Neural cell (in vitro differentiated cells): ENCODE data around the gene RGS12. TPM values are rescaled to one million over a fixed set of nuclear protein-coding genes. Genes with fewer than 3 reads are reported as not detected.

Experiments
- H2AFZ ChIP-seq: fragments of 200-600, 300-800 bp; sonication (generic), shearing (Covaris generic); 2 replicates; pipeline ENCODE4 v1.6.0; 2014; ENCODE audit warnings: low read depth, mild to moderate bottlenecking, antibody characterized with exemption, low read length, moderate library complexity
- H3F3A ChIP-seq: fragments of 200-600 bp; shearing (Covaris generic); 2 replicates; pipeline ENCODE4 v1.6.1; 2016; ENCODE audit warnings: mild to moderate bottlenecking, moderate library complexity, mixed read lengths, antibody characterized with exemption, low read length; ENCODE audit not compliant: insufficient read depth, poor library complexity, severe bottlenecking
- H3K27ac ChIP-seq: fragments of 200-600, 300-800 bp; sonication (generic), shearing (Covaris generic); 2 replicates; pipeline ENCODE4 v1.5.1; 2014; ENCODE audit warnings: mild to moderate bottlenecking, low read length, moderate library complexity
- H3K27me3 ChIP-seq: fragments of 300-800, 200-600 bp; sonication (generic), shearing (Covaris generic); 2 replicates; pipeline ENCODE4 v1.6.0; 2014; ENCODE audit warnings: mild to moderate bottlenecking, low read depth, low read length, moderate library complexity; ENCODE audit not compliant: insufficient read depth
- H3K36me3 ChIP-seq: fragments of 300-800, 200-600 bp; sonication (generic), shearing (Covaris generic); 2 replicates; pipeline ENCODE4 v1.5.1; 2014; ENCODE audit warnings: mild to moderate bottlenecking, antibody characterized with exemption, low read length, moderate library complexity; ENCODE audit not compliant: insufficient read depth
- H3K4me2 ChIP-seq: fragments of 300-800, 200-600 bp; sonication (generic), shearing (Covaris generic); 2 replicates; pipeline ENCODE4 v1.6.0; 2014; ENCODE audit warnings: mild to moderate bottlenecking, low read length
- H3K4me3 ChIP-seq: fragments of 300-800, 200-600 bp; sonication (generic), shearing (Covaris generic); 2 replicates; pipeline ENCODE4 v1.5.1; 2014; ENCODE audit warnings: mild to moderate bottlenecking, low read length, moderate library complexity
- H3K79me2 ChIP-seq: fragments of 200-600 bp; shearing (Covaris generic); replicated peaks from 2 replicates; pipeline ENCODE4 v1.6.0; 2014; ENCODE audit warnings: mild to moderate bottlenecking, low read length, moderate library complexity; ENCODE audit not compliant: insufficient read depth
- H3K9ac ChIP-seq: fragments of 300-800, 200-600 bp; sonication (generic), shearing (Covaris generic); 2 replicates; pipeline ENCODE4 v1.6.1; 2016; ENCODE audit warnings: mild to moderate bottlenecking, low read length, mixed read lengths
- H3K9me2 ChIP-seq: fragments of 200-600 bp; shearing (Covaris generic); 2 replicates; pipeline ENCODE4 v1.6.1; 2016; ENCODE audit warnings: mild to moderate bottlenecking, low read length, mixed read lengths; ENCODE audit not compliant: insufficient read depth
- H3K9me3 ChIP-seq: fragments of 200-600, 300-800 bp; sonication (generic), shearing (Covaris generic); 2 replicates; pipeline ENCODE4 v1.6.1; 2016; ENCODE audit warnings: mild to moderate bottlenecking, mixed run types, low read length, moderate library complexity, mixed read lengths
- H4K20me1 ChIP-seq: fragments of 200-600 bp; shearing (Covaris generic); 2 replicates; pipeline ENCODE4 v1.6.1; 2016; ENCODE audit warnings: mild to moderate bottlenecking, mixed run types; ENCODE audit not compliant: insufficient read depth
- CTCF ChIP-seq: fragments of 450-650 bp; IDR thresholded peaks from 2 replicates; pipeline ENCODE4 v1.5.1; 2014; ENCODE audit warnings: antibody characterized with exemption, mild to moderate bottlenecking, moderate library complexity; ENCODE audit not compliant: poor library complexity, severe bottlenecking
- EP300 ChIP-seq: fragments of 450-650 bp; conservative IDR thresholded peaks from 2 replicates; pipeline ENCODE4 v1.6.1; 2014; ENCODE audit warnings: antibody characterized with exemption, mild to moderate bottlenecking, moderate library complexity; ENCODE audit not compliant: poor library complexity, severe bottlenecking
- EZH2 ChIP-seq: fragments of 200-600, 300-800 bp; shearing (Covaris generic), sonication (generic); IDR thresholded peaks from 2 replicates; pipeline ENCODE4 v1.6.1; 2014; ENCODE audit warnings: antibody characterized with exemption, low read length, borderline replicate concordance, mild to moderate bottlenecking; ENCODE audit not compliant: insufficient read depth, poor library complexity, severe bottlenecking
- MXI1 ChIP-seq: fragments of 450-650 bp; conservative IDR thresholded peaks from 2 replicates; pipeline ENCODE4 v1.6.1; 2014; ENCODE audit warnings: antibody characterized with exemption, mild to moderate bottlenecking; ENCODE audit not compliant: poor library complexity, severe bottlenecking
- POLR2AphosphoS5 ChIP-seq: IDR thresholded peaks from 2 replicates; pipeline ENCODE4 v1.6.1; 2012
- RAD21 ChIP-seq: fragments of 450-650 bp; conservative IDR thresholded peaks from 2 replicates; pipeline ENCODE4 v1.6.1; 2014; ENCODE audit warnings: antibody characterized with exemption, mild to moderate bottlenecking, moderate library complexity
- SMC3 ChIP-seq: fragments of 450-650 bp; conservative IDR thresholded peaks from 2 replicates; pipeline ENCODE4 v1.6.1; 2014; ENCODE audit warnings: antibody characterized with exemption, mild to moderate bottlenecking, moderate library complexity; ENCODE audit not compliant: poor library complexity
- TAF1 ChIP-seq: IDR thresholded peaks from 2 replicates; pipeline ENCODE4 v1.6.1; 2012; ENCODE audit warnings: low read depth
- polyA plus RNA-seq: library from polyadenylated mRNA; depleted of rRNA; stranded (reverse); fragments of >200 nt; gene quantifications from 2 replicates; pipeline ENCODE4 v1.2.3, GENCODE V29; 2014
- TF ChIP-seq, protein P1 (sequence below): IDR thresholded peaks from 2 replicates; pipeline ENCODE4 v1.6.1; 2012; ENCODE audit warnings: borderline replicate concordance

RGS12 gene
- polyA plus RNA-seq, 1 donor from 2014 or later, result 66.4 TPM

- peaks cover 18% of the 10 kb centered on the region for H3K79me2 ChIP-seq
- no peak for TF ChIP-seq EP300
- TF ChIP-seq RAD21, result no peak
- TF ChIP-seq SMC3, result no peak
- TF ChIP-seq POLR2AphosphoS5, result no peak
- no peak for TF ChIP-seq CTCF
- no peak for TF ChIP-seq EZH2
- TF ChIP-seq MXI1, result no peak
- no peak for TF ChIP-seq TAF1
- TF ChIP-seq, protein P1, sequence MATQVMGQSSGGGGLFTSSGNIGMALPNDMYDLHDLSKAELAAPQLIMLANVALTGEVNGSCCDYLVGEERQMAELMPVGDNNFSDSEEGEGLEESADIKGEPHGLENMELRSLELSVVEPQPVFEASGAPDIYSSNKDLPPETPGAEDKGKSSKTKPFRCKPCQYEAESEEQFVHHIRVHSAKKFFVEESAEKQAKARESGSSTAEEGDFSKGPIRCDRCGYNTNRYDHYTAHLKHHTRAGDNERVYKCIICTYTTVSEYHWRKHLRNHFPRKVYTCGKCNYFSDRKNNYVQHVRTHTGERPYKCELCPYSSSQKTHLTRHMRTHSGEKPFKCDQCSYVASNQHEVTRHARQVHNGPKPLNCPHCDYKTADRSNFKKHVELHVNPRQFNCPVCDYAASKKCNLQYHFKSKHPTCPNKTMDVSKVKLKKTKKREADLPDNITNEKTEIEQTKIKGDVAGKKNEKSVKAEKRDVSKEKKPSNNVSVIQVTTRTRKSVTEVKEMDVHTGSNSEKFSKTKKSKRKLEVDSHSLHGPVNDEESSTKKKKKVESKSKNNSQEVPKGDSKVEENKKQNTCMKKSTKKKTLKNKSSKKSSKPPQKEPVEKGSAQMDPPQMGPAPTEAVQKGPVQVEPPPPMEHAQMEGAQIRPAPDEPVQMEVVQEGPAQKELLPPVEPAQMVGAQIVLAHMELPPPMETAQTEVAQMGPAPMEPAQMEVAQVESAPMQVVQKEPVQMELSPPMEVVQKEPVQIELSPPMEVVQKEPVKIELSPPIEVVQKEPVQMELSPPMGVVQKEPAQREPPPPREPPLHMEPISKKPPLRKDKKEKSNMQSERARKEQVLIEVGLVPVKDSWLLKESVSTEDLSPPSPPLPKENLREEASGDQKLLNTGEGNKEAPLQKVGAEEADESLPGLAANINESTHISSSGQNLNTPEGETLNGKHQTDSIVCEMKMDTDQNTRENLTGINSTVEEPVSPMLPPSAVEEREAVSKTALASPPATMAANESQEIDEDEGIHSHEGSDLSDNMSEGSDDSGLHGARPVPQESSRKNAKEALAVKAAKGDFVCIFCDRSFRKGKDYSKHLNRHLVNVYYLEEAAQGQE, result no peak
- H4K20me1 ChIP-seq, result no peaks in the 10 kb centered on the region
- H2AFZ ChIP-seq, result peak overlapping the region; percentile 41
- no peaks in the 10 kb centered on the region for H3K9me2 ChIP-seq
- no peaks in the 10 kb centered on the region for H3K36me3 ChIP-seq
- H3K4me2 ChIP-seq, result peak overlapping the region; percentile 88
- H3K4me3 ChIP-seq, result peak overlapping the region; percentile 97
- H3K27me3 ChIP-seq, result no peaks in the 10 kb centered on the region
- H3K9ac ChIP-seq, result peak overlapping the region; percentile 89
- peak overlapping the region; percentile 72 for H3K27ac ChIP-seq
- H3K9me3 ChIP-seq, result no peaks in the 10 kb centered on the region
- H3F3A ChIP-seq, result no peaks in the 10 kb centered on the region
These were observed 1.3 kb upstream of the RGS12 start for GRCh38 chr4:3291411-3291968.

DNA sequence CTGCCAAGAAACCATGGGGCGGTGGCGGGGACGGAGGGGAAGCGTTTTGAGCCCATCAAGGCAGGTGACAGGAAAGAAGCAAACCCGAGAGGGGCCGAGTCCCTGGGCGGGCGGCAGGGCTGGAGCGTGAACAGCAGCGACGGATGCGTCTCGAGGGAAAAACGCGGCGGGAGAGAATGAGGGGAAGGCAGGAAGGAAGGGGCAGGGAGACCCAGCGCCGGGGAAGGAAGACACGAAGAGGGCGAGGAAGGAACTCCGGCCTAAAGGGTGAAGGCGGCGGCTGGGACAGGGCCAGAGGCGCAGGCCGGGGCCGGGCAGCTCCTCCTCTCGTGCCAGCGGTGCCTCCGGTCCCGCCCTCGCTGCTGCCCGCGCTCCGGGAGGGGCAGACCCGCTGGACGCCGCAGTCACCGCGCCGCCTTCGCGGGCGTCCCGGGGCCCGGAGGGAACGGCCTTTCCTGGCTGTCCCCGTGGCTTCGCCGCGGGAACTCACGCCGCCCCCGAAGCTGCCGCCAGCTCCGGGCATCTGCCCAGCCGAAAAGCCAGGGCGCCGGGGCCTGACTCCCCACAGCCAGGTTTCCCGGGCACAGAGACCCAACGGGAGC is 751 bp upstream of the RGS12 start:
- Histone ChIP-seq H3K9ac (peak overlapping the region; percentile 89), H3K4me2 (peak overlapping the region; percentile 88), H3K27me3 (no peaks in the 10 kb centered on the region), H3K79me2 (peaks cover 18% of the 10 kb centered on the region), H3K4me3 (peak overlapping the region; percentile 97), H3K27ac (peak overlapping the region; percentile 72), H3K9me2 (no peaks in the 10 kb centered on the region), H3K9me3 (no peaks in the 10 kb centered on the region), H3K36me3 (no peaks in the 10 kb centered on the region), H2AFZ (peak overlapping the region; percentile 88), H3F3A (no peaks in the 10 kb centered on the region), H4K20me1 (no peaks in the 10 kb centered on the region)
- TF ChIP-seq SMC3, result peak; percentile 33
- TF ChIP-seq, protein P1, result no peak
